ENCODE measurements around the gene BCL2L2.
"Not testable (repeated sequence)": the region's sequence is repeated elsewhere in the genome, so short reads cannot be mapped to it uniquely, and the experiment has no call there.

The BCL2L2 gene

GRCh38 chr14:23324455-23324846, 17.8 kb downstream of the BCL2L2 start:
- no peak for DNase-seq (ENCODE audit: low read depth)

DNA sequence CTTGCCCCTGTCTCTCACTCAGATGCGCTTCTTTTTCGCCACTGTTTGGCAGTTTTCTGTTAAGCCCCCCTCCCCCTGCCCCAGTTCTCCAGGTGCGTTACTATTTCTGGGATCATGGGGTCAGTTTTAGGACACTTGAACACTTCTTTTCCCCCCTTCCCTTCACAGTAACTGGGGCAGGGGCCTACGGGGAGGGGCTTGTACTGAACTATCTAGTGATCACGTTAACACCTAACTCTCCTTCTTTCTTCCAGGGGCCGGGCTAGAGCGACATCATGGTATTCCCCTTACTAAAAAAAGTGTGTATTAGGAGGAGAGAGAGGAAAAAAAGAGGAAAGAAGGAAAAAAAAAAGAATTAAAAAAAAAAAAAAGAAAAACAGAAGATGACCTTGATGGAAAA, 18.4 kb downstream of the BCL2L2 start:
- DNase-seq (ENCODE audit: low read depth), result no peak

DNA sequence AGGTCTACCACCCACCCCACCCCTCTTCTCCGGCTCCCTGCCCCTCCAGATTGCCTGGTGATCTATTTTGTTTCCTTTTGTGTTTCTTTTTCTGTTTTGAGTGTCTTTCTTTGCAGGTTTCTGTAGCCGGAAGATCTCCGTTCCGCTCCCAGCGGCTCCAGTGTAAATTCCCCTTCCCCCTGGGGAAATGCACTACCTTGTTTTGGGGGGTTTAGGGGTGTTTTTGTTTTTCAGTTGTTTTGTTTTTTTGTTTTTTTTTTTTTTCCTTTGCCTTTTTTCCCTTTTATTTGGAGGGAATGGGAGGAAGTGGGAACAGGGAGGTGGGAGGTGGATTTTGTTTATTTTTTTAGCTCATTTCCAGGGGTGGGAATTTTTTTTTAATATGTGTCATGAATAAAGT, 19.1 kb downstream of the BCL2L2 start:
- DNase-seq (ENCODE audit: low read depth), result not testable (repeated sequence)

DNA sequence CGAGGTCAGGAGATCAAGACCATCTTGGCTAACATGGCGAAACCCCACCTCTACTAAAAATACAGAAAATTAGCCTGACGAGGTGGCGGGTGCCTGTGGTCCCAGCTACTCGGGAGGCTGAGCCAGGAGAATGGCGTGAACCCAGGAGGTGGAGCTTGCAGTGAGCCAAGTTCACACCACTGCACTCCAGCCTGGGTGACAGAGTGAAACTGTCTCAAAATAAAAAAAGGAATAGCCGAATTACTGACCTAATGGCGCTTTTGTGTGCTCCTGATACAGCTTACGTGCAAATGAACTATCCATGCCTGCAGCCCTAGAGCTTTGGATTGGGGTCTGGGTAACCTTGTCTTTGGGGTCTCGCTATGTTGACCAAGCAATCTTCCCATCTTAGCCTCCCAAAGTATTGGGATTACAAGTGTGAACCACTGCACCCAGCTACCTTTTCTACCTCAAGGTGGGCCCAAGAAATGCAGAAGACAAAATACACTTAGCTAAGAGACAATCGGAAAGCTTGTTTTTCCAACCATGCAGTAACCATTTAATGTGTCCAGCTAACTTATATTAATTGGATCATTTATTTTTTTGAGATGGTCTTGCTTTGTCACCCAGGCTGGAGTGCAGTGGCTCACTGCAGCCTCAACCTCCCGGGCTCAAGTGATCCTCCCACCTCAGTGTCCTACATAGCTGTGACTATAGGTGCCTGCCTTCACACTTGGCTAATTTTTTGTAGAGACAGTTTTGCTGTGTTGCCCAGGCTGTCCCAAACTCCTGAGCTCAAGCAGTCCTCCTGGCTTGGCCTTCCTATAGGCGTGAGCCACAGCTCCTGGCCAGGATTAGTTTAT, 20.1 kb downstream of the BCL2L2 start:
- no peak for DNase-seq (ENCODE audit: low read depth)

- DNase-seq (ENCODE audit: low read depth), result peak; percentile 34
These were observed 21.5 kb downstream of the BCL2L2 start for GRCh38 chr14:23327947-23328744.

GRCh38 chr14:23335623-23336022, 29.0 kb downstream of the BCL2L2 start:
- DNase-seq (ENCODE audit: low read depth), result no peak

GRCh38 chr14:23339506-23340268, 33.1 kb downstream of the BCL2L2 start:
- no peak for DNase-seq (ENCODE audit: low read depth)

GRCh38 chr14:23344481-23344880, 37.8 kb downstream of the BCL2L2 start:
- DNase-seq (ENCODE audit: low read depth), result no peak

- DNase-seq (ENCODE audit: low read depth), result no peak
These were observed 39.5 kb downstream of the BCL2L2 start for GRCh38 chr14:23345987-23346692.

DNA sequence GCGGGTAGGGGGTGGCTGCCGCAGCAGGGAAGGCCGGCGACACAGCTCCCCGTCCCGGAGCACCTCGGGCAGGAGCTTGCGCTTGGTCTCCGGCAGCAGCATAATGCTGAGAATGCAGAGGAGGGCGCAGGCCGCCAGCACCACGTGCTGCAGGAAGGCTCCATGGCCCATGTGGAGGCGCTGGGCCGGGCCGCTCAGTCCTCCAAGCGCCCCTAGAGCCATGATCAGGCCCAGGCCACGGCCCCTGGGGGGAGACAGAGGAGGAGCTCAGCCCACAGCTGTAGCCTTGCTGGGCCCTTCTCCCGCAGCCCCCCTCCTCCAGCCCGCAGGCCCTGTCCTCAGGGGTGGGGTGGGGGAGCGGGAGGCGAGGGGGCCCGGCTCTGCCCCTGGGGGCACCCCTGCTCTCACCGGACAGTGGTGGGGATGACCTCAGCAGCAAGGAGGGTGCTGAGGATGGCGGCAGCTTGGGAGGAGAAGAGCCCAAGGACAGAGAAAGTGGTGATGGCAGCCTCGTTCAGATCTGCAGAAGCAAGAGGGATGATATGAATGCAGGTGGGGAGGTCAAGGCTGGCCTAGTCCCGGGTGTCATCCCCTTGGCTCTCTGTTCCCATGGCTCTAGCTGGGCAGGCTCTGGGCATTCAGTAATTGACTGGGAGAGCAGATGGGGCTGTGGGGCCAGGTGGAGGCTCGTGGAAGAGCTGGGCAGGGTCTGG, 40.2 kb downstream of the BCL2L2 start:
- DNase-seq (ENCODE audit: low read depth), result no peak

DNA sequence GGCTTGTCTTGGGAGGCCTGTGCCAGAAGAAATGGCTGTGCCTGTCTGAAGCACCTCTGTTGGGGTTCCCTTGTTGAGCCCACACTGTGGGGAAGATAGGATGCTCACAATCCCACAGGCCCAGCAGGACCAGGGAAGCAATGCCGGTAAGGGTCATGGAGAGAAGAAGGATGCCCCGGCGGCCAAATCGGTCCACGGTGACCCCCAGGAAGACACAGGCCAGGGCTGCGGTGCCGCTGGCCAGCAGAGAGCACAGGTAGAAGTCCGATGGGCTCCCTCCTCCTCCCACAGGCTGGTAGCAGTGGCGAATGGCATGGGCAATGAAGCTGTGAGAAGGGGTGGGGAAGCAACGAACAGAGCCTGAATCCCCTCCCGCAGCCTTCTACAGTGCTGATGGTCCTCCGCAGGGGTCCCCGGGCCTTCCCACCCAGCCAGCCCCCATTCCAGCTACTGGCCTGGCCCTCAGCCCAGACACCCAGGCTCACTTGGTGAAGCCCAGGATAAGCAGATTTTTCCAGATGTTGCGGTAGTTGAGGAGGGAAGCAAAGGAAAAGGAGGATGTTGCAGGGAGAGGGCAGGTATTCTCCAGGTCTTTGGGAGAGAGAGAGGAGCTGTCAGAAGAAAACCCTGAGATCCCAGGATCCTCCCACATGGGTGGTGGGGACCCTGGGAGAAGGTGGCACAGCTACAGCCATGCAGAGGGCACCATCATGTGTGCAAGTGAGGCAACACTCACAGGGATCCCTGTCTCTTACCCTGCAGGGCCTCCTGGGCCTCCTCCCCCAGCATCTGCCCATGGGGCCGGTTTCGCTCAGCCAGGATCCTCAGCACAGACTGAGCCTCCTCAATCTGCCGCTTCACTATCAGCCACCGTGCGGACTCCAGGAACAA, 41.0 kb downstream of the BCL2L2 start:
- no peak for DNase-seq (ENCODE audit: low read depth)

GRCh38 chr14:23348297-23348655, 41.6 kb downstream of the BCL2L2 start:
- no peak for DNase-seq (ENCODE audit: low read depth)

- no peak for DNase-seq (ENCODE audit: low read depth)
These were observed 42.7 kb downstream of the BCL2L2 start for GRCh38 chr14:23349156-23349845.

DNA sequence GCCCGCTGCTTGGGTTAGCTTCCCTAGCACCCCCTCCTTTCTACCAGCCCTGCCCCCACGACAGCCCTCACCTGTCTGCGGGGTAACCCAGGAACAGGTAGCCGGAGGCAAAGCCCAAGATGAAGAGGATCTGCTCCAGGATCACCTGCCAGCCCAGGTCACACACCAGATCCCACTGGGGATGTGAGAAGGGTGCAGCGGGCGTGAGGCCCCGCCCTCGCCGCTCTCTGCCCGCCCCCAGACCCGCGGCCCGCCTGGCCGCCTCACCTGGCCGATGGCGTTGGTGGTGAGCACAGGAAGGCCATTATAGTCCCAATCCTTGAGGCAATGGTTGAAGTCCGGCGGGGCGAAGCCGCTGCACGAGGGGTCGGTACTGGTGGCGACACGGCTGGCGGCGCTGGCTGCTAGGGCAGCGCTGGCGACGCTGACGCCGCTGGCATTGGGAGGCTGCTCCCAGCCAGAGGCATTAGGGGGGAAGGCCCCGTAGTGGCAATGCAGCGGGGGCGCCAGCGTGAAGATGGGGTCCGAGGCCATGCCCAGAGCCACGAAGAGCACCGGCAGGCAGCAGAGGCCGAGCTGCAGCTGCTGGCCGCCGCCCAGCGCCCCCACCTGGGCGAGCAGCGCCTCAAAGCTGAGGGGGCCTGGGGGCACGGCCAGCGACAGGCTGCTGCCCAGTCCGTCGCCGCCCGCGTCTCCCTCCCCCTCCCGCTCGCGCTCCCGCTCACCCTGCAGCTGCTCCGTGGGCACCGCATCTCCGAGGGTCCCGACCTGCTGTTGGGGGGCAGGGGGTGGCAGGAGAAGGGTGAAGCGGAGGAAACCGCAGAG, 45.3 kb downstream of the BCL2L2 start:
- DNase-seq (ENCODE audit: low read depth), result no peak

DNA sequence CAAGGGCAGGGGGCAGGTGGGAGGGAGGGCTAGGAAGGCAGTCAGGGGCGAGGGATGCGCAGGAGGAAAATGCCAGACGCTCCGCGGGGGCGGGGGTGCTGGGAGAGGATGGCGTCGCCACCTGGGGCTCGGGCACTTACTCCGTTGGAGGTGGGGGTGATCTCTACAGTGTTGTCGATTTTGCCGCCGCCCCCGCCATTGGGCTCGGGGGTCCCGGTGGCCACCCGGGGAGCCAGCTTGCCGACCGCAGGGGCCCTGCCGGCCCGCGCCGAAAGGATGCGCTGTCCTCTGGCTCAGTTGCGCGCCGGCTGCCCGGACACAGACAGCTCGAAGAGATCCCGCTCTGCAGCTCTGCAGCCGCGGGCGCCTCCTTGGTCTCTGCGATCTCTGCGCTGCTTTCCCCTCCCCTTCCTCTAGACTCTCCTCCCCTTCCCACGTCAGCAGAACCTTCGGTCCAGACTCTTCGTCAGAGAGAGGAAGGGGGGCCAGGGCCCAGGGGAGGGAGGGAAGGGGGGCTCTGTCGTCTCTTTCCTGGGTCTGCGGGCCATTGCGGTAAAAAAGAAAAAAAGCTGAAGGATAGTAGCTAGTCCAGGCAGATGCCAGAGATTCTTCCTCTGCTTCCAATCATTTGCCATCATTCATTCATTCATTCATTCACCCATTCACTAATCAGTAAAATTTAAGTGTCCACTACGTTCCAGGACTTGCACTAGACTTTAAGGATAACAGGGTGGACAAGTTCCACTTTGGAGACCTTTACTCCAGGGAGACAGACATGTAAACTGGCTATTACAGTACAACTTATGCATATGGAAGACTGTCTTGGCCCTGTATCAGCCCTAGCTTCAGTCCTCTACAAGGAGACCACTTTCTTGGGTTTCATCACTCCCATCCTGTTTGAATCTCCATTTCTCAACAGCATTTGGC, 46.1 kb downstream of the BCL2L2 start, which contains the start of gene SLC22A17:
Gene SLC22A17 (minus strand): TSS at position 382 of the 927 bp plus-strand sequence.
- DNase-seq (ENCODE audit: low read depth), result peak; percentile 34

DNA sequence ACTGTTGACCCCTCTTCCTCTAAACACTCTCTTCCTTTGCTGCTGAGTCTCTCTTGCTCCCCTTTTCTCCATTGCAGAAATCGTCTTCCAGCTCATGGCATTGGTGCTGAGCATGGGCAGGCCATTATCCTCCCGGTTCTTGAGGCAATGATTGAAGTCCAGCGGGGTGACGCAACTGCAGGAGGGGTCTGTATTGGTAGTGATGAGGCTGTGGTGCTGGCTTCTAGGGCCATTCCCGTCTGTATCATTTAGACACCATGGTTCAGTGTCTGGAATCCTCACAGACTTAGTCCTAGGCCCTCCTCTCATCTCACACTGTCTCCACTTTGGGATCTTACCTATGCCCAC, 46.8 kb downstream of the BCL2L2 start:
- no peak for DNase-seq (ENCODE audit: low read depth)

DNA sequence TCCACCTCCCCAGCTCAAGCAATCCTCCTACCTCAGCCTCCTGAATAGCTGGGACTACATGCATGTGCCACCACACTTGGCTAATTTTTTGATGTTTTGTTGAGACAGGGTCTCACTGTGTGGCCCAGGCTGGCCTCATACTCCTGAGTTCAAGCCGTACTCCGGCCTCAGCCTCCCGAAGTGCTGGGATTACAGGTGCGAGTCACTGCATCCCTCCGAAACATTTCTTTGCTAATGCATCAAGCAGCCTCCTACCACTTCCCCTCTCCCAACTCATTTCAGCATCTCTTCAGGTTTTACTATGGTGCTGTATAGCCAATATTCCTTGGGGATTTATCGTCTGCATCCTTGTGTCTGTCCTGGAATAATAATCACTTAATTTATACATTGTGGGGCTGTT, 48.4 kb downstream of the BCL2L2 start:
- DNase-seq (ENCODE audit: low read depth), result no peak

Measured in stimulated activated CD8-positive, alpha-beta memory T cell treated with anti-CD3 and anti-CD28 coated beads, Interleukin-4, amount 100 ng/mL, for 24 hours (primary cell).